Suppressor macrophage (primary cell): ENCODE results near the gene RNF180.

Experiments used
- DNase-seq, 4 experiments: peaks; one replicate each; pipeline ENCODE4 v3.0.0-alpha.2; 2020 to 2022
- total RNA-seq, 17 experiments: gene quantifications; one replicate each; lab custom pipeline; 2026; ENCODE audit warnings: mixed read lengths in 6 of 17, inconsistent platforms in 3 of 17; lab: John Stamatoyannopoulos, UW

Gene RNF180, protein sequence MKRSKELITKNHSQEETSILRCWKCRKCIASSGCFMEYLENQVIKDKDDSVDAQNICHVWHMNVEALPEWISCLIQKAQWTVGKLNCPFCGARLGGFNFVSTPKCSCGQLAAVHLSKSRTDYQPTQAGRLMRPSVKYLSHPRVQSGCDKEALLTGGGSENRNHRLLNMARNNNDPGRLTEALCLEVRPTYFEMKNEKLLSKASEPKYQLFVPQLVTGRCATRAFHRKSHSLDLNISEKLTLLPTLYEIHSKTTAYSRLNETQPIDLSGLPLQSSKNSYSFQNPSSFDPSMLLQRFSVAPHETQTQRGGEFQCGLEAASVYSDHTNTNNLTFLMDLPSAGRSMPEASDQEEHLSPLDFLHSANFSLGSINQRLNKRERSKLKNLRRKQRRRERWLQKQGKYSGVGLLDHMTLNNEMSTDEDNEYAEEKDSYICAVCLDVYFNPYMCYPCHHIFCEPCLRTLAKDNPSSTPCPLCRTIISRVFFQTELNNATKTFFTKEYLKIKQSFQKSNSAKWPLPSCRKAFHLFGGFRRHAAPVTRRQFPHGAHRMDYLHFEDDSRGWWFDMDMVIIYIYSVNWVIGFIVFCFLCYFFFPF
- 0 to 2.4 (median 0.05) reads per million in 17 experiments for total RNA-seq

DNA sequence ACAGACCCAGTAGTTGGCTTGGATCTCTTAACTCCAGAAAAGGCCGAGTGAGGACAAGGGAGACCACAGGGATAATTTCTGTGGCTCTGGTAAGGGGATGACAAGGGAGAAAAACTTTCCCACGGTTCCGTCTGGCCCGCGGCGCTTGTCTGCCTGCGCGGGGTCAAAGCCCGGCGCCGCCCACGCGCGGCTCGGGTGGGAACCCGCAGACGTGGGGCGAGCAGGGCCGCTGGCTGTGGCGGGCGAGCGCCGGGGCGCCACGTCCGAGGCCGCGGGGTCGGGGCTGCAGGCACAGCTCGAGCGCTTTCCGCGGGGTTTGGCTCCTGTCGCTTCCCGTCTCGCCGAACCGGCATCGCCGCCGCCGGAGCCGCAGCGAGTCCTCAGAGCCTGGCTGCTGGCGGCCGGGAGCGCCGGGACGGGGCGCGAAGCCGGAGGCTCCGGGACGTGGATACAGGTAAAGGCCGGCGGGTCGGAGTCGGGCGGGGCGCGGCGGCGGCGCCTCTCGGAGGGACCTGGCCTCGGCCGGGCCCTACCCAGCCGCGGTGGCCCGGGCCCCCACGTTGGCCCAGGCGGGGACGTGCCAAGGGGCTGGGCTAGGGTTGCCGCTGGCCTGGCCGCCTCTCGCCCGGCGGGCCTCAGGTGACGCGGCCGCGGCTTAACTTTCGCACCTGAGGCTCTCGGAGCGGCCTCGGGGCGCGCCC, at the start of gene RNF180:
Gene RNF180, plus strand, starts transcription at position 344 of the 701 bp plus-strand sequence. CDS start 34,965 bp downstream, outside the sequence.
- peak in 2 of 4 experiments; percentile 6 to 47 for DNase-seq

DNA sequence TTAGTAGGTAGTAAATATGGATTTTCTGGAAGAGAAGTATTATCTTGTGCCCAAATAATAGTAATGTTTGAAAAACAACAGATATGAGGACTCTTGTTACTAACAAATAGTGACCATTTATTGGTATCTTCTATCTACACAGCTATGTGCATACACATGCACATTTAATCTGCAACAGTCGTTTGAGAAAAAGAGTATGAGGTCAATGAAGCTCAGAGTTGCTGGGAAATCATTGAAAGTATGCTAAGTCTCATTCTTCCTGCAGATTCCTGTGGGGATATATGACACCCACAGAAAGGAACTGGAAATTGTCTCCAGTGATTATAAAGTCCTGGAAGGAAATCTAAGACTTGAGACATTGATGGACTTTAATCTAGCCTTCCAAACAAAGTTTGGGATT, 40.1 kb upstream of the RNF180 start:
- DNase-seq, result no peak

DNA sequence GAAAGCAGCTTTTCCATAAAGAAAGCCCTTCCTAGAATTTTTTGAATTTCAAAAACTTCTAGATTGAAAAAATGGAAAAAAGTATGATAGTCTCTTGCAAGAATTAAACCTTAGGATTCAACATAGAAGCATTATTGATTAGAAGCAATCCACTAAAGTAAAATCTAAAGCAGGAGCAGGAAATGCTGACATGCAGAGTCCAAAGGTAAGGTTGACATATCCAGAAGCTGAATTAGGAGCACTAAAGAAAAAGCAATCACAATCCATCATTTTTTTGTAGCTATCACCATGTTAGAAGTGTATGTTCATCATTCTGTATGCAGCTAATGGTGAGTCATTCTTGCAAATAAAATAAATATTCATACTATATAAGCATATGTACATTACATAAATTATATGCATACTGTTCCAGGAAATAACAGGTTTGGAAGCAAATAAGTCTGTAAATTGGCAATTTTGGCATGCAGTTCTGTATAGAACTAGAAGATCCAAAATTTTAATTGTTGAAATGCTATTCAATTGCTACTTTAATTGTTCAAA, 39.4 kb upstream of the RNF180 start:
- DNase-seq, result no peak

DNA sequence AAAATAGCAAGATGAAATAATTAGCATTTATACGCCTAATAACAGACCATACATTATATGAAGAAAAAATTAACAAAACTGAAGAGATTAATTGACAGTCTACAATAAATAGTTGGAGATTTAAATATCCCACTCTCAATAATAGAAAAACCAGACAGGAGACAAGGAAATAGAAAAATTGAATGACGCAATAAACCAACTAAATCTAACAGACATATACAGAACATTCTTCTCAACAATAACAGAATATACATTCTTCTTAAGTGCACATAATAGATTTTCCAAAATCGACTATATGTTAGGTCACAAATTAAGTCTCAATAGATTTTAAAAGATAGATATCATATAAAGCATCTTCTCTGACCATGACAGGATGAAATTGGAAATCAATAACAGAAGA, 25.6 kb upstream of the RNF180 start:
- no peak for DNase-seq

DNA sequence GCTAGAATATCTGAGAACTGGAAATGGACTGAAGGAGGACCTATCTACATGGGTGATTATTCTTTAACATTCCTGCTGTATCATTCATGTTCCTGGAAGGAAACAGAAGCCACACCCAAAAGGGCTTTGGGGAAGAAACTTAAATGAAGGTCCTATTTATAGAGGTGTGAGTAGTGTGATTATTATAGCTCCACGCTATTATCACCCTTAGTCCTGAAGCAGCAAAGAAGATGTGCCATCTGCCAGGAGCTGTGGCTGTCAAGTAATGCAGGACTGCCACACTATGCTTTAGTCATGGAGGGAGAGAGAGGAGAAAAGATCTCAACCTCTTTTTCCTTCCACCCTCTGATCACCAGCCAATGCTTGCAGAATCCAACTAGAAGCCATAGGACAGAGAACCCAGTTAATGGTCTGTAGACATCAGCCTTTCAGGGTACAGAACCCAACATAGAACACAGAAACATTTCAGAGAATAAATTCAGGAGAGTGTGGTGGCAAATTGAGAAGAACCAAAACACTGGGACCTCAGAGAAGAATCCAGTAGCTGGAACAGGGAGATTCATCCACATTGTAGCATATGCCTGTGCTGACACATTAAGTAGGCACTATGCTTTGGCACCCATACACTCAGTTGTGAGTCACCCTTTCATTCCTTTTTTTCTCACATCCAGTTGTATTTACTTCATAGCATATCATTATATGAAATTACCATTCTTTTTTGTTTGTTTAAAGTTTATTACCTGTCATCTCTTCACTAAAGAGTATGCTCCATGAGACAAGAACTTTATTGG, 21.0 kb upstream of the RNF180 start:
- DNase-seq, result no peak

DNA sequence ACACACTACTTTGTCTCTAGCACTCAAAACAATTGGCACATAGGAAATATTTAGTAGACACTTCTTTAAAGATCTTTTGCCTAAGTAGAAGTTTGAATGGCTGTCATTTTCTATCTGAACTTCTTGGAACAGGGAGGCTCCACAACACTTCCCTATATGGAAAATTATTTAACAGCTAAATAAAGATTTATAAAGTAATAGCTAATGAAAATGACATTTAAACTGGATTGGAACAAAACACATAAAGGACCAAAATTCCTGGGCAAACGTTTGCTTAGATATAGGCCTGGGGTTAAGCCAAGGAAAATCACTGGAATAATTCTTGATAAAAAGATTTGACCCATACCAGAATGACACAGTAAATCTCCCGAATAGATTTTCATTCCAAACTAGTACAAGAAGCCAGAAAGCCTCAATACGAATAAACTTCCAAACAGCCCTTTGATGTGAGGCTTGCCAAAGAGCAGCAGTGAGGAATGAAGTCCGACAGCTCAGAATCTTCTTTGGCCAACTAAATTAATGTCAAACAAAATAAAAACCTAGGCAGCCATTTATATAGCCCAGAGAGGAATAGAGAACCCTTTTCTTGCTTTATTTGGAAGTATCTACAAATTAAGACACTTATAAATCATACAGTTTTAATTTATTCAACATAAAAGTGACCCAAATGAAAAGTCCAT, 20.3 kb upstream of the RNF180 start:
- no peak for DNase-seq

DNA sequence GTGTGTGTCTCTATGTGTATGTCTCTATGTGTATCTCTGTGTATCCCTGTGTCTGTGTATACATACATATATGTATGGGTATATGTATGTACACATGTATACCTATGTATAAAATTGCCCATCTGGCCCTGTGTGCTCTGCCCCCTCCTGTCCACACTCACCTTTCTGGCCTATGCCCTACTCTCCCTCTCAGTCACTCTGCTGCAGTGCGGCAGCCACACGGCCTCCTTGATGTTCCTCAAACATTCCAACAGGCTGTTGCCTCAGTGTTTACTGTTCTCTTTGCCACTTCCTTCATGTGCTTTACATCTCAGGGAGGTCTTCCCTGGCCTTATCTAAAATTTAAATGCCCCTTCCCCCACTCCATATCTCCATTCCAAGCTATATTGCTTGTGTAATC, 18.3 kb upstream of the RNF180 start:
- DNase-seq, result no peak

DNA sequence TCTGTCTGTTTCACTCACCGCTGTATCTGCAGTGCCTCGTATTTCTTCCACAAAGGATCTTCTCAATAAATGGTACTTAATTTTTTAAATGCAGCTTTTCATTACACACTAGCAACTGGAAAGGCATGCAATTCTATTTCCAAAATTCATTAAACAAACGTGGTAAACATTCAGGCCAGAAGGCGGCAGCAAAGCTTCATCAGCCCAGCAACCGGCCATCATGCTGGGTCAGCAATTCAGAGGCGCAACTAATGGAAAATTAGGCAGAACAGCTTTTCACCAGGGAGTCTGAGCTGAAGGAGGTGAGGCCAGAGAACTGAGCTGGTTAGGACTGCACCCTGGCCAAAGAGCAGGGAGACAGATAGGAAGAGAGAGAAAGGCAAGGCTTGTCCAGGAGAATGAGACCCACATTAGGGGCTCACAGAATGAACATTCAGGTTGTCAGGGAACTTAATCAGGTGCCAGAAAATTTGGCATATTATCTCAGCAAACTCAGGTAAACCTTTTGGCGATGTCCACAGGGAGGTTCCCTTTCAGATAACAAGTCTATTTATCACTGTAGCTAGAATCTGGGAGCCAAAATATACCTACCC, 17.7 kb upstream of the RNF180 start:
- DNase-seq, result peak; percentile 4 to 52 (median 24)

DNA sequence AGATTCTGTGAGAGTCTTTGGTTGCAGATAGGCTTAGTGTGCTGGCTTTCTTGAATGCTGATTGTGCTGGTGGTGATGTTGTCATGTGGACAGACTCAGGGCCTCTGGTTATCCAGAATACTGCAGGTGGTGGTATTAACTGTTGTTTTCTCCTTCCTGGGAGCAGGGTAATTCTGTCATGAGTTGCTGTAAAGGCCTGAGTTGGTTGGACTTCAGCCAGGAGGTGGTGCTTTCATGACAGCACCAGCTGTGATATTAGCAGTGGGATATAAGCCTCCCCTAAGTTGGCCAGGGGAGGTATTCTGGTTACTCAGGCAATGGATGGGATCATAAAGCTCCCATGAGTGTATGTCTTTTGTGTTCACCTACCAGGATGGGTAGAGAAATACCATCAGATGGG, 16.4 kb upstream of the RNF180 start:
- no peak for DNase-seq

DNA sequence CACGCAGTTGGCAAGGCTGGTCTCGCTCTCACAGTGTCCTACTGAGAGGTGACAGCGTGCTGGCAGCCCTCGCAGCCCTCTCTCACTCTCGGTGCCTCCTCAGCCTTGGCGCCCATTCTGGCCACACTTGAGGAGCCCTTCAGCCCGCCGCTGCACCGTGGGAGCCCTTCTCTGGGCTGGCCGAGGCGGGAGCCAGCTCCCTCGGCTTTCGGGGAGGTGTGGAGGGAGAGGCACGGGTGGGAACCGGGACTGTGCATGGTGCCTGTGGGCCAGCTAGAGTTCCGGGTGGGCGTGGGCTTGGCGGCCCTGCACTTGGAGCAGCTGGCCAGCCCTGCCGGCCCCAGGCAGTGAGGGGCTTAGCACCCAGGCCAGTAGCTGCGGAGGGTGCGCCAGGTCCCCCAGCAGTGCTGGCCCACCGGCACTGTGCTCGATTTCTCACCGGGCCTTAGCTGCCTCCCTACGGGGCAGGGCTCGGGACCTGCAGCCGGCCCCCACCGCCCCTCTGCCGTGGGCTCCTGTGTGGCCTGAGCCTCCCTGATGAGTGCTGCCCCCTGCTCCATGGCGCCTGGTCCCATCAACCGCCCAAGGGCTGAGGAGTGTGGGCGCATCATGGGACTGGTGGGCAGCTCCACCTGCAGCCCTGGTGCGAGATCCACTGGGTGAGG, 15.7 kb upstream of the RNF180 start:
- no peak for DNase-seq

DNA sequence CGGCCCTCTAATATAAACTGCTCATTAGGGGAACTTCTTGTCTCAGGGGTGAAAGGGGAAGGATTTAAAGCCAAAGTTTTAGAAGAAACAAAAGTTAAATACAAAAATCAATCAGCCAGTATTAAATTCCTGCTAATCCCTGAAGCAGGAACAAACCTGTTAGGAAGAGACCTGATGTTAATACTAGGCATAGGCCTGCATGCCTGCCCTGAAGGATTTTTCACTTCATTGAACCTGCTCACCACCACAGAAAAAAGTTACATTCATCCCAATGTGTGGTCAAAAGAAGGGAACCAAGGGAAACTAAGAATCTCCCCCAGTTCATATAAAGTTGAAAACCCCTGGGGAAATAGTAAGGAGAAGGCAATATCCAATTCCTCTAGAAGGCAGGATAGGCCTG, 9.4 kb upstream of the RNF180 start:
- DNase-seq, result no peak

DNA sequence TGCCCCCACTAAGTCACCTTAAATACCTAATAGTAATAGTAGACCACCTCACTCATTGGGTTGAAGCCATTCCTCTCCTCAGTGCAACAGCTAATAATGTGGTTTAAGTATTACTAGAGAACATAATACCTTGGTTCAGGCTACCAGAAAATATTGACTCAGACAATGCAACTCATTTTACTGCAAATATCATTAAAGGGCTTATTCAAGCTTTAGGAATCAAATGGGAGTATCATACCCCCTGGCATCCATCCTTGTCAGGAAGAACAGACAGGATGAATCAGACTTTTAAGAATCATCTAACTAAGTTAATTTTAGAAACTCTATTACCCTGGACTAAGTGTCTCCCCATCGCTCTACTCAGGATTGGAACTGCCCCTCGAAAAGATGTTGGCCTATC, 6.8 kb upstream of the RNF180 start:
- no peak for DNase-seq

DNA sequence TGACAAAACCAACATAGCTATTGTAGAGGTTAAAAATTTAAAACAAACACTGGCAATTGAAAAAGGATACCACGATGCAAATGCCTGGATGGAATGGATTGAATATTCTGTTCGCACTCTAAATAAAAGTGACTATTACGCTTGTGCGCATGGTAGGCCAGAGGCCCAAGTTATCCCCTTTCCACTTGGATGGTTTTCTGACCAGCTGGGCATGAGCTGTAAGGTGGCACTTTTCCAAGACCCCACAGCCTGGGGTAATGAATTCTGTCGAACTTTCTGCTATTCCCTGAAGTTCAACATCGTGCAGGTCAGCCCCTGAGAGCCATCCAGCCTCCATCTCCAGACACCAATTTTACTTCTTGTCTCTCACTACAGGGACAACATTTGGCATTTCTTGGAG, 5.4 kb upstream of the RNF180 start:
- no peak for DNase-seq

DNA sequence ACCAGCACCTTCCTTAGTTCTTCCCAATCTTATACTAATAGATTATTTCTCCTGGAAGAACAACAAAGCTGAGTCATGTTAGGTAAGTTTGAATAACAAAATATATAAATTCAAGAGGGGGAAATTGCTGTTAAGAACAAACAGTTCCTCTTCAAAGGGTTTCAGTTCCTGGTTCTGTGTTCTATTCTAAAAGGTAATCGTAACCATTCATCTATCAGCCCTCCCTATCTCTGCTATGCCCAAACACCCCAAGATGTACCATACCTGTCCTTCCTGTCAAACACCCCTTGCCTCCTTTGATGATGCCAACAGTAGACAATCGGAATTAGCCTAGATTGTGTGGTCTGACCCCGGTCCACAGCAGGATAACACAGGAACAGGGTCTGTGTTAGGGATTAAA, 4.2 kb upstream of the RNF180 start:
- DNase-seq, result no peak

DNA sequence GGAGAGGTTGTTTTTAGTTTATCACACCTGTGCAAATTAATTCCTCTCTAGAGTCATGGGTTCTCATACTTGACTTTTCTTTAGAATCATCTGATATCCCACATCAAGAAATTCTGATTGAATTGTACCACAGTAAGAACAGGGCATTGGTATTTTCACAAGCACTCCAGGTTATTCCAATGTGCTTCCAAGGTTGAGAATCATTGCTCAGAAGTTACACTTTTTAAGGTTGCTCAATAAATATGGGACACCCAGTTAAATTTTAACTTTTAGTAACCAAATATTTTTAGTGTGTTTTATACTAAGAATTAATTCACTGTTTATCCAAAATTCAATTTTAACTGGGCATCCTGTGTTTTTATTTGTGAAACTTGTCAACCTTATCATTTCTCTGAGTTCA, 2.5 kb upstream of the RNF180 start:
- no peak for DNase-seq

DNA sequence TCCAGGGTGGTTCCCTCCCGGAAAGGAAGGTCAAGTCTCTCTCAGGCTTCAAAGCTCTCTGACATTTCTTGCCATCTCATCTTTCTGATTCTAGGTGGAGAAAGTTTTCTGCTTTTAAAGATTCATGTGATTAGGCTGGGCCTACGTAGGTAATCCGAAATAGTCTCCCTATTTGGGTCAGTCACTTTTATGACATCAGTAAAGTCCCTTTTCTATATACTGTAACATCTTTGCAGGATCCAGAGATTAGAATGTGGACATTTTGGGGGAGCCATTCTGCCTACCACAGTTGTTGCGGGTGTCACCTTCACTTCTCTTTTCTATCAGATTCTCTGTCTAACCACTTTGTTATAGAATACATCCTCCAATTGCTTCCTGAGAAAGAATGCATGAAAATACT, 1.9 kb upstream of the RNF180 start:
- DNase-seq, result no peak

DNA sequence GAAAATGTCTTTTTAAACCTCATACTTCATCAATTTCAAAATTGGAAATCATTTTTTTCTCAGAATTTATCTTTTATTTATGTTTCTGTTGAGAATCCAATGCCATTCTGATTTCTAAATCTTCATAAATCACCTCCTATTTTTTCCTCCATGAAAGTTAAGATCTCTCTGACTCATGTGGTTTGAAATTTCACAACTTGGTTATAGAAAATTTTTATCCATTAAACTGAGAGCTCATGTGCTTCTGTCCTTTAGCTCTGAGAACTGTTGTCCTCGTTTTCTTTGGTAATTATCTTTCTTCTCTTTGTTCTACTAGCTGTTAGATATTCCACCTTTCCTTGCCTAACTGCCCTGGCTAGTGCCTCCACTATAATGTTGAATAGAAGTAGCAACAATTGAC, 1.5 kb upstream of the RNF180 start:
- DNase-seq, result no peak

DNA sequence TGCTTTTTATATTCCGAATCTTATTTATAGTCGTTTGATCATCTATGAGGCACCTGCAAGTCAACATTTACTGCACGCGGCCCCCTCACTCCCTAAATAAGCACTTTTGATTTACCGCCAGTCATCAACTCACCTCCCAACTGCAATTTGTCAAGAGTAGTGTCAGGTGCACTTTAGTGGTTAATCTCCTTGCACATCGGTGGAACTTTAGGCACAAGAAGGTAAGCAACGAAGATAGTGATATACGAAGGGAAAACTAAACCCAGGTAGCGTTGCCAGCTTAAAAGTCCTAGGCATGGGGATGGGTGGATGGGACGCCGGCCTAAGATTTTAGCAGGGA, 513 bp upstream of the RNF180 start:
- no peak for DNase-seq

DNA sequence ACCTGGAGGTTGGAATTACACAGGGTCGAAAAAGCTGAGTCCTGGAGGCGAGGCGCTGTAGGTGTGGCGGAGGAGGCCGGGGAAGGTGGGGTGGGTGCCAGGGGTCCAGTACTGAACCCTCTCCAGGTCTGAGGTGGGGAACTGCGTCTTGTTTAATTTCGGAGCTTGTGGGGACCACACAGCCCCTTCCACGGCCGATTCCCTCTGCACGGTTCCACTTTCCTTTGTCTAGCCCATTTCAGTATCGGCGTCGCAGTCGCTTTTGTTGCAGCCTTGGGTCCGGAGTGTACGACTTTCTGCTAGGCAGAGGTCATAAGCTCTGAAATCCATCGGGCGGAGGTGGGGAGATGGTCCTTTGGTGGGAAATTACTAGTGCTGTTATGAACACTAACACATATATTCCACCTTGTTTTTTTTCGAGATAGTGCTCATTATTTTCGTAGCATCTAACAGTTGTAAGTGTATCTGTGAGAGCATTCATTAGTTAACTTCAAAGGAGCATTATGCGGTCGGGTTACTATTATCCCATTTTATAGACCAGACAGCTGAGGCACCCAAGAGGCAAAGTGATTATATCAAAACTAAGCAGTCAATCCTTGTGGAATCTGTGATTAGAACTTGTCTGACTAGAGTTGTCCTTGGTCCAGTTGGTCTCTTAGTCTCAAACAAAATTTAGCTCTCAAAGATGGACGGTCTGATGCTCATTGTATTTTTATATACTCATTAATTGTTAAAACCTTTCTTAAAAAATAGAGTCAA, 737 bp downstream of the RNF180 start:
- DNase-seq, result no peak

DNA sequence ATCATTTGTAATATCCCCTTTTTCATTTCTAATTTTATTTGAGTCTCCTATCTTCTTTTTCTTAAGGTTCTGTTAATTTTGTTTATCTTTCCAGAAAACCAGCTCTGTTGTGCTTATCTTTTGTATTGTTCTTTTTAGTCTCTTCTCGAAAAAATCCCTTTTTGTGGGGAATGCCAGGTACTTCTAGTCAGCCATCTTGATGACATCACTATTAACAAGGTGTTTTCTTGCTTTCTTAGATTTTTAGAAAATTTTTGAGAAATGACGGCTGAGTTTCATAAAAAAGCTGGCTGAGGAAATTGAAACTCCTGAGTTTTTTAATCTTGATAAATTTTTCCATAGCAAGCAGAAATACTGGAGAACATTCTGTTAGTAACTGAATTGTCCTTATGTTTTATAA, 10.7 kb downstream of the RNF180 start:
- DNase-seq, result no peak
